Common myeloid progenitor, CD34-positive (primary cell): ENCODE results near the gene TYK2.
"Not testable (repeated sequence)": the region's sequence is repeated elsewhere in the genome, so short reads cannot be mapped to it uniquely, and the experiment has no call there.

Experiments
- CTCF ChIA-PET: fragments of 350-600 bp; sonication (Branson Sonifier 250); formaldehyde crosslinking; loops from one replicate; lab custom pipeline; 2021; ENCODE audit warnings: antibody characterized with exemption; lab: Charles Lee
- POLR2A ChIA-PET: fragments of 350-600 bp; sonication (Branson Sonifier 250); formaldehyde crosslinking; loops from one replicate; lab custom pipeline; 2021; ENCODE audit warnings: antibody characterized with exemption; lab: Charles Lee
- DNase-seq, 3 donors: peaks; one replicate each; pipeline versions ENCODE4 v3.0.0 to v3.0.0-alpha.2; 2013
- H3K27ac ChIP-seq, 2 experiments: 1 replicate in 1 of 2; 2 replicates in 1 of 2; pipeline ENCODE4 v1.7.0; 2013; ENCODE audit warnings: inconsistent platforms in 2 of 2, low read length in 2 of 2, mild to moderate bottlenecking in 2 of 2, low read depth in 1 of 2, moderate library complexity in 1 of 2; ENCODE audit not compliant: severe bottlenecking in 2 of 2, insufficient read depth in 1 of 2, poor library complexity in 1 of 2
- H3K27me3 ChIP-seq, 5 experiments: replicated peaks in 2 of 5; 1 replicate in 3 of 5; 2 replicates in 2 of 5; pipeline versions ENCODE4 v1.6.1 to v1.7.0; 2013; ENCODE audit warnings: low read length in 4 of 5, mild to moderate bottlenecking in 2 of 5, moderate library complexity in 2 of 5, inconsistent platforms in 1 of 5; ENCODE audit not compliant: insufficient read depth in 5 of 5, control insufficient read depth in 4 of 5
- H3K36me3 ChIP-seq, 4 experiments: 1 replicate in 2 of 4; 2 replicates in 2 of 4; pipeline versions ENCODE4 v1.6.1 to v1.7.0; 2013; ENCODE audit warnings: low read length in 3 of 4, control low read depth in 1 of 4, mild to moderate bottlenecking in 1 of 4; ENCODE audit not compliant: control insufficient read depth in 4 of 4, insufficient read depth in 4 of 4
- H3K4me1 ChIP-seq, 4 experiments: 1 replicate in 3 of 4; 2 replicates in 1 of 4; pipeline versions ENCODE4 v1.6.1 to v1.7.1; 2013; ENCODE audit warnings: low read length in 3 of 4, mild to moderate bottlenecking in 3 of 4, control low read depth in 1 of 4, inconsistent platforms in 1 of 4, moderate library complexity in 1 of 4; ENCODE audit not compliant: control insufficient read depth in 4 of 4, insufficient read depth in 4 of 4; ENCODE audit errors: control extremely low read depth in 1 of 4
- H3K4me3 ChIP-seq, 7 experiments: 1 replicate in 4 of 7; 2 replicates in 3 of 7; pipeline versions ENCODE4 v1.5.1 to v1.7.0; 2013; ENCODE audit warnings: mild to moderate bottlenecking in 7 of 7, low read length in 6 of 7, moderate library complexity in 6 of 7, inconsistent platforms in 2 of 7, low read depth in 2 of 7, control low read depth in 1 of 7; ENCODE audit not compliant: insufficient read depth in 4 of 7, control insufficient read depth in 1 of 7; ENCODE audit errors: extremely low read depth in 1 of 7
- H3K9me3 ChIP-seq, 5 experiments: 1 replicate in 4 of 5; 2 replicates in 1 of 5; pipeline versions ENCODE4 v1.6.1 to v1.7.1; 2013; ENCODE audit warnings: low read length in 4 of 5, mild to moderate bottlenecking in 2 of 5, inconsistent platforms in 1 of 5, low read depth in 1 of 5, moderate library complexity in 1 of 5; ENCODE audit not compliant: control insufficient read depth in 4 of 5, insufficient read depth in 2 of 5; ENCODE audit errors: control extremely low read depth in 1 of 5
- WGBS: methylation state at CpG from one replicate; pipeline ENCODE4 v1.1.5; 2013; ENCODE audit not compliant: insufficient coverage; 5-methylcytosine and 5-hydroxymethylcytosine counted together

TYK2 gene

DNA sequence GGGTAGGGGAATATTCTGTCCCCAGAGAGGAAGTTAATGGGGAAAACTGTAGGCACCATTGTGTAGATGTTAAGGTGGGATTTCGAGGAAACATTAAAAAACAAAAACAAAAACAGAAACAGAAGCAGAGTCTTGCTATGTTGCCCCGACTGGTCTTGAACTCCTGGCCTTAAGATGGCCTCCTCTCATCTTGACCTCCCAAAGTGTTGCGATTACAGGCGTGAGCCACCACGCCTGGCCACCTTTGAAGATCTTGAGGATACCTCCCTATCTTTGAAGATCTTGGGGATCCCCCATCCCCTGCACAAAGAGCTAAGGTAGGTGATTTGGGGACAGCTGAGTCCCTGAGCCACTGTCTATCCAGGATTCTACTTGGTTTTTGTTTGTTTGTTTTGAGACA lies 40.4 kb downstream of the TYK2 start:
- WGBS, result 95% methylated on average over 3 of the region's 5 CpGs
- H3K36me3 ChIP-seq, result peaks cover 0 to 14% (median 8%) of the 10 kb centered on the region in 4 experiments
- peak overlapping the region in 4 of 7 experiments; percentile 72 to 89 (median 84) for H3K4me3 ChIP-seq
- H3K9me3 ChIP-seq, result no peaks in the 10 kb centered on the region
- no peak for DNase-seq
- H3K27ac ChIP-seq, result no peak overlapping the region
- ChIA-PET CTCF (interaction anchor here (0.6 to 1.4 kb wide), 3 partner anchors 32 to 49 kb away, joined by 3 to 9 read pairs (median 3); no protein-coding TSS in a partner anchor), POLR2A (no interaction called here)
- peaks cover 7 to 24% (median 22%) of the 10 kb centered on the region in 4 experiments for H3K4me1 ChIP-seq
- H3K27me3 ChIP-seq, result no peaks in the 10 kb centered on the region

DNA sequence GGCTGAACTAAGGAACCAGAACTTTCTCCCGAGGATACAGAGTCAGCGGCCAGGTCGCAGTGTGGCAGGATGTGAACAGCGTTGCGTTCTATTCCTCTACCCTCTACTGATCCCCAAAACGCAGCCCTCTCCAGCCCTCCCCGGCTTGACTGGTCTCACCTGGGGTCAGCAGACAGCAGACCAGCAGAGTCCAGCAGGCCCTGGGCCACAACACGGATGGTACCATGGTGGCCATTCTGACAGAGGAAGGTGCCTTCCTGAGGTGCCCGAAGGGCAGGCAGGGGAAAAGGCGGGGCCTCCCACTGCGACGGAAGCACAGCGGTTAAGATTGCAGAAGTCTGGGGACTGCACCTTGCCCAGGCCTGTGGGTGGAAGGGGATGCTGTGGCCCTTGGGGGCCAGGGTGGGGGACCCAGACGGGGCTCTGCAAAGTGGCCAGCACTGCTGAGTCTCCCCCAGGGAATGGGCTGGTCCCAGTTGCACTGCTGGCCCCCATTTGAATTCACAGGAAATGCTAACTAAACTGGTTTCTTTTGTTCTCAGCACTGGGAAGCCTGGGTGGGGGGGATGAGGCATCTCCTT lies 40.9 kb downstream of the TYK2 start, which contains the start of gene ICAM3:
Gene ICAM3, minus strand, starts transcription at position 245 of the 581 bp plus-strand sequence. Its CDS starts 10 bp downstream, at position 235.
- peak within 1 kb of the TSS; percentile 51 to 89 (median 81) for H3K4me3 ChIP-seq
- H3K9me3 ChIP-seq, result no peaks in the 10 kb centered on the region
- H3K27ac ChIP-seq, result peak within 1 kb of the TSS; percentile 55 to 73
- peaks cover 0 to 19% (median 10%) of the 10 kb centered on the region in 4 experiments for H3K36me3 ChIP-seq
- ChIA-PET CTCF (interaction anchor here (0.6 kb wide), 1 partner anchor 34 kb away, joined by 3 read pairs; no protein-coding TSS in a partner anchor), POLR2A (no interaction called here)
- WGBS, result 0% methylated on average over 13 of the region's 14 CpGs
- peak; percentile 49 to 90 (median 86) for DNase-seq
- H3K4me1 ChIP-seq, result peaks cover 7 to 28% (median 24%) of the 10 kb centered on the region in 4 experiments
- H3K27me3 ChIP-seq, result no peaks in the 10 kb centered on the region

DNA sequence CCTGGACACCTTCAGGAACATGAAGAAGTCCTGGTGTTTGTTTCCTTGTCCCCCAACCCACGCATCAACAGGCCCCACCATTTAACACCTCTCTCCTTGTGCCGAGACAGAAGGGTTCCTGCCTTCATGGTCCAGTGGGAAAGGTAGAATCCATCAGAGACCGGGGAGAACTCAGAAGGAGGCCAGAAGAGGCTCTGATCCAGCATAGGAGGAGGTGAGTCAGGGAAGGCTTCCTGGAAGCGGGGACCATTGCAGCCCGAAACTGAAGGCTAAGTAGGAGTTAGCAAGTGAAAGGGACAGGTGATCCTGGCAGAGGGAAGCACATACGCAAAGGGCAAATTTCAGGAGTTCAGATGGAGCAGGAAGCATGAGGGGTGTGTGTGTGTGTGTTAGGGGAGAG lies 41.4 kb downstream of the TYK2 start:
- peaks cover 7 to 34% (median 28%) of the 10 kb centered on the region in 4 experiments for H3K4me1 ChIP-seq
- H3K36me3 ChIP-seq, result peaks cover 0 to 25% (median 14%) of the 10 kb centered on the region in 4 experiments
- H3K9me3 ChIP-seq, result no peaks in the 10 kb centered on the region
- H3K27ac ChIP-seq, result peak overlapping the region; percentile 55 to 73
- H3K27me3 ChIP-seq, result no peaks in the 10 kb centered on the region
- H3K4me3 ChIP-seq, result peak overlapping the region; percentile 51 to 89 (median 81)
- ChIA-PET POLR2A (no interaction called here), CTCF (interaction anchor here (0.8 to 1.4 kb wide), 2 partner anchors 32 to 51 kb away, joined by 3 read pairs; no protein-coding TSS in a partner anchor)
- DNase-seq, result no peak
- 30% methylated on average over 4 of the region's 6 CpGs for WGBS

DNA sequence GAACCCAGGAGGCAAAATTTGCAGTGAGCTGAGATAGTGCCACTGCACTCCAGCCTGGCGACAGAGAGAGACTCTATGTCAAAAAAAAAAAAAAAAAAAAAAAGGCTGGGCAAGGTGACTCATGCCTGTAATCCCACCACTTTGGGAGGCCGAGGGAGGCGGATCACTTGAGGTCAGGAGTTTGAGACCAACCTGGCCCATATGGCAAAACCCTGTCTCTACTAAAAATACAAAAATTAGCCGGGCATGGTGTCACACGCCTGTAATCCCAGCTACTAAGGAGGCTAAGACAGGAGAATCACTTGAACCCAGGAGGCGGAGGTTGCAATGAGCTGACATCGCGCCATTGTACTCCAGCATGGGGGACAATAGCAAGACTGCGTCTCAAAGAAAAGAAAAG lies 43.6 kb downstream of the TYK2 start:
- Histone ChIP-seq H3K4me1 (peaks cover 7 to 48% (median 43%) of the 10 kb centered on the region in 4 experiments), H3K36me3 (peaks cover 0 to 29% (median 17%) of the 10 kb centered on the region in 4 experiments)
- POLR2A ChIA-PET, H3K27me3 ChIP-seq, H3K9me3 ChIP-seq, H3K27ac ChIP-seq, DNase-seq, H3K4me3 ChIP-seq: not testable (repeated sequence)
- CTCF ChIA-PET, result interaction anchor here (0.9 to 1.1 kb wide), 3 partner anchors 8 to 29 kb away, joined by 3 read pairs; no protein-coding TSS in a partner anchor
- 100% methylated on average over 7 of the region's 9 CpGs for WGBS

GRCh38 chr19:10335352-10335985 lies 44.9 kb downstream of the TYK2 start:
- WGBS, result 95% methylated on average over 19 of the region's 26 CpGs
- CTCF ChIA-PET, result interaction anchor here (0.6 to 1.1 kb wide), 3 partner anchors 9 to 83 kb away, joined by 3 read pairs; no protein-coding TSS in a partner anchor
- H3K4me3 ChIP-seq, result no peak overlapping the region

DNA sequence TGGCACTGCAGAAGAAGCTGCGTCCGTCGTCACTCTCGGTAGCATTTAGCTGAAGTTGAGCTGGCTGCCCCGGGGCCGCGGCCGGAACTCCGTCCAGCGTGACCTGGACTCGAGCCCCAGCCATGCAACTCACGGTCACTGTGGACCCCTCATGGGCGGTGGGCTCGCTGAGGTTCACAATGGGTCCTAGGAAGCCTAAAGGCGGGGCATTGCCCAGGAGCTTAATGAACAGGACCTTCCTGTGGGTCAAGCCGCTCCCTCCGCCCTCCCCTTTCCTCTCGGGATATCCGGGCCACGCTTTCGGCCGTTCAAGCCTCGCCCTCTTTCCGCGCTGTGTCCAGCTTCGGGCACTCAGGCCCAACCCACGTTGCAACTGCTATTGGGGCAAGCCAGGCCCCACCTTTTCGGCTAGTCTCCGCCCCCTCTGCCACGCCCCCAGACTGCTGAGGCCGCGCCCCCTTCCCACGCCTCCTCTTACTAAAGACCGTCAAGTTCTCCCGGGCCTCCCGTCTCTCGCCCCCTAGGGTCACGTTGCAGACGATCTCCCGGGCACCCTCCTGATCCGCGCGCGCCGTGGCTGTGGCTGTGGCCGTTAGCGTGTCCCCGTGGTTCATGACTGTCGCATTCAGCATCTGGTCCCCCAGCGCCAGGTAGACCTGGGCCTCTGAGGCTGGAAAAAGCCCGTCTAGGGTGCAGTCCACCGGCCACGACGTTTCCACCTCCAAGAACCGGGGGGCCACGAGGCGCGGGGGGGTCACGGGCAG lies 45.6 kb downstream of the TYK2 start:
- 88% methylated on average over 57 of the region's 59 CpGs for WGBS
- H3K4me1 ChIP-seq, result peaks cover 4 to 46% (median 39%) of the 10 kb centered on the region in 4 experiments
- CTCF ChIA-PET, result interaction anchor here (0.6 to 1.9 kb wide), 10 partner anchors 9 to 173 kb away, joined by 3 to 7 read pairs (median 4); partner anchors contain the start of gene ICAM4
- peak; percentile 50 to 67 (median 63) for DNase-seq
- H3K27me3 ChIP-seq, result no peaks in the 10 kb centered on the region
- no peaks in the 10 kb centered on the region for H3K9me3 ChIP-seq
- POLR2A ChIA-PET, result no interaction called here
- H3K36me3 ChIP-seq, result peaks cover 2 to 39% (median 25%) of the 10 kb centered on the region in 4 experiments
- no peak overlapping the region for H3K4me3 ChIP-seq
- peak overlapping the region in 1 of 2 experiments; percentile 93 for H3K27ac ChIP-seq

More at GRCh38 chr19:10335352-10335985, 44.9 kb downstream of the TYK2 start:
- DNase-seq, result no peak
- POLR2A ChIA-PET, result no interaction called here
- no peaks in the 10 kb centered on the region for H3K9me3 ChIP-seq
- no peak overlapping the region for H3K27ac ChIP-seq
- H3K4me1 ChIP-seq, result peaks cover 7 to 51% (median 44%) of the 10 kb centered on the region in 4 experiments
- H3K36me3 ChIP-seq, result peaks cover under 1 to 33% (median 19%) of the 10 kb centered on the region in 4 experiments
- H3K27me3 ChIP-seq, result no peaks in the 10 kb centered on the region
